IPS-15b (cell line): ENCODE results near the gene RC3H1.

ENCODE experiments used
- H3K27me3 ChIP-seq: one replicate; pipeline ENCODE4 v1.6.1; 2013; ENCODE audit warnings: low read length; ENCODE audit not compliant: control insufficient read depth, insufficient read depth
- H3K36me3 ChIP-seq: one replicate; pipeline ENCODE4 v1.6.1; 2013; ENCODE audit warnings: low read length; ENCODE audit not compliant: control insufficient read depth, insufficient read depth
- H3K4me1 ChIP-seq: one replicate; pipeline ENCODE4 v1.6.1; 2013; ENCODE audit warnings: mild to moderate bottlenecking, low read length; ENCODE audit not compliant: control insufficient read depth, insufficient read depth
- H3K4me3 ChIP-seq: one replicate; pipeline ENCODE4 v1.5.1; 2013; ENCODE audit warnings: low read depth, low read length
- H3K9ac ChIP-seq: one replicate; pipeline ENCODE4 v1.6.1; 2013; ENCODE audit warnings: low read depth, mild to moderate bottlenecking, low read length
- H3K9me3 ChIP-seq: one replicate; pipeline ENCODE4 v1.6.1; 2013; ENCODE audit warnings: mild to moderate bottlenecking, low read length; ENCODE audit not compliant: control insufficient read depth, insufficient read depth

RC3H1 gene

DNA sequence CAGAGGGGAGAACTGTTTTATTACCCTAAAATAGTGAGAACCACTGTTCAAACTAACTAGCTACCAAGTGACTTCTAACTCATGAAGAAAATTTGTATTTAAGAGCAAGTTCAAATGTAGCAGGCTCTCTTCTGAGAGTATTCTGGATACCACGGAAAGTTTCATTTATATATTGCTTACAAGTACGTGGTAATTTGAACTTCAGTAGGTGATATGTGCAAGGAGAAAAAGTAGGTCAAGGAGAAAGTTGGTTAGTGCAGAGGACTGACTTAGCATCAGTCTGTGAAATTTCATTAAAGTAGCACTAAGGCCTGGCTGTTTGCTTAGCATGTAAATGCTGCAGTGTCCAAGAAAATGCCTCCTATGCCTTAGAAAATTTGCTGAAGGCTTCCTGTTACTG lies 121.7 kb downstream of the RC3H1 start:
- H3K9ac ChIP-seq: no peak overlapping the region

DNA sequence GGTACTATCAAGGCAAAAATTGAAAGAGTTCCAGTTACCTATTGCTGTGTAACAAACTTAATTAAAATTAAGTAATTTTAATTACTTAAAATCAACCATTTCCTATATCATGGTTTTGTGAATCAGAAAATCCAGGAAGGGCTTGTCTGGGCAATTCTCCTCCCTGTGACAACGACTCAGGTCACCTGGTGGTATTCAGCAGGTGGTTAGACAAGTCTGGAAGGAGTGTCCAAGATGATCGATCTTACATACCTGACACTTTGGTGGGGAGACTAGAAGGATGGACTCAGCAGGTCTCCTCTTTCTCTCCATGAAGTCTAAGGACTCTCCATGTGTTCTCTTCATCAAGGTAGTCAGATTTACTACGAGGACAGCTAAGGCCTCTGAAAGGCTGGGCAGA lies 128.0 kb downstream of the RC3H1 start:
- Histone ChIP-seq H3K36me3 (no peaks in the 10 kb centered on the region), H3K4me1 (peaks cover 9% of the 10 kb centered on the region), H3K27me3 (no peaks in the 10 kb centered on the region), H3K4me3 (no peak overlapping the region), H3K9me3 (no peaks in the 10 kb centered on the region), H3K9ac (no peak overlapping the region)

More for the DNA sequence above, 121.7 kb downstream of the RC3H1 start:
- Histone ChIP-seq H3K4me1 (peaks cover 28% of the 10 kb centered on the region), H3K36me3 (no peaks in the 10 kb centered on the region), H3K27me3 (no peaks in the 10 kb centered on the region), H3K9me3 (no peaks in the 10 kb centered on the region), H3K4me3 (no peak overlapping the region)

- H3K4me3 ChIP-seq: no peak overlapping the region
- H3K27me3 ChIP-seq: no peaks in the 10 kb centered on the region
- H3K36me3 ChIP-seq: no peaks in the 10 kb centered on the region
- peaks cover 13% of the 10 kb centered on the region for H3K4me1 ChIP-seq
- no peaks in the 10 kb centered on the region for H3K9me3 ChIP-seq
- no peak overlapping the region for H3K9ac ChIP-seq
Measured at GRCh38 chr1:173893611-173894010, 128.5 kb downstream of the RC3H1 start.

- H3K27me3 ChIP-seq: no peaks in the 10 kb centered on the region
- H3K36me3 ChIP-seq: peaks cover 4% of the 10 kb centered on the region
- peaks cover 20% of the 10 kb centered on the region for H3K4me1 ChIP-seq
- no peak overlapping the region for H3K9ac ChIP-seq
- no peaks in the 10 kb centered on the region for H3K9me3 ChIP-seq
- no peak overlapping the region for H3K4me3 ChIP-seq
Measured at GRCh38 chr1:173889885-173890284, 132.3 kb downstream of the RC3H1 start.

- no peaks in the 10 kb centered on the region for H3K9me3 ChIP-seq
- peaks cover 4% of the 10 kb centered on the region for H3K36me3 ChIP-seq
- H3K4me1 ChIP-seq: peaks cover 20% of the 10 kb centered on the region
- H3K4me3 ChIP-seq: no peak overlapping the region
- H3K9ac ChIP-seq: no peak overlapping the region
- no peaks in the 10 kb centered on the region for H3K27me3 ChIP-seq
Measured at GRCh38 chr1:173888749-173889148, 133.4 kb downstream of the RC3H1 start.

DNA sequence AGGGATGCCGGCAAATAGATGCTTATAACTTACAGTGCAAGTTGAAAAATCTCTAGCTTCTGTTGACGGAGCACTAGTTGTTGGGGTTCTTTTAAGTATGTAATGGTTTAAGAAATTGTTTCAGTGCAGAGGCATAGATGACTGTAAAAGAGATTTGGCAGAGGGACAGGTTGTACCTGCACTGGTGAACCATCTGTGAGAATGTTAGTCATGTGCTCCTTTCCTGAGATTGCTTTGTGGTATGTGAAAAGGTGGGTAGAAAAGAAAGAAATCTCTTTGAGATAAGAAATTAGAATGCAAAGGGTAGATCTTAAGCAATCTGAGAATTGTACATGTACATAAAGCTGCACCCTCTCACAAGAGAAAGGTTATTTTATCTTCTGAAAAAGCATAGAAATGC lies 134.5 kb downstream of the RC3H1 start:
- Histone ChIP-seq H3K4me3 (no peak overlapping the region), H3K9ac (no peak overlapping the region)

GRCh38 chr1:173886746-173887611 lies 135.2 kb downstream of the RC3H1 start:
- Histone ChIP-seq H3K4me1 (peaks cover 20% of the 10 kb centered on the region), H3K36me3 (peaks cover 4% of the 10 kb centered on the region), H3K9ac (no peak overlapping the region), H3K27me3 (no peaks in the 10 kb centered on the region), H3K9me3 (no peaks in the 10 kb centered on the region), H3K4me3 (no peak overlapping the region)

More for the DNA sequence above, 134.5 kb downstream of the RC3H1 start:
- Histone ChIP-seq H3K4me1 (peaks cover 20% of the 10 kb centered on the region), H3K9me3 (no peaks in the 10 kb centered on the region), H3K27me3 (no peaks in the 10 kb centered on the region), H3K36me3 (peaks cover 4% of the 10 kb centered on the region)

GRCh38 chr1:173884701-173885100 lies 137.5 kb downstream of the RC3H1 start:
- Histone ChIP-seq H3K4me1 (peaks cover 13% of the 10 kb centered on the region), H3K27me3 (no peaks in the 10 kb centered on the region), H3K4me3 (no peak overlapping the region), H3K9me3 (no peaks in the 10 kb centered on the region), H3K9ac (no peak overlapping the region), H3K36me3 (peaks cover 4% of the 10 kb centered on the region)
